Fibroblast of skin of right biceps (primary cell): Measurements from ENCODE around the gene KCNK16.

ENCODE experiments used
- DNase-seq: peaks from one replicate; pipeline ENCODE4 v3.0.0-alpha.2; 2013

Gene KCNK16

DNA sequence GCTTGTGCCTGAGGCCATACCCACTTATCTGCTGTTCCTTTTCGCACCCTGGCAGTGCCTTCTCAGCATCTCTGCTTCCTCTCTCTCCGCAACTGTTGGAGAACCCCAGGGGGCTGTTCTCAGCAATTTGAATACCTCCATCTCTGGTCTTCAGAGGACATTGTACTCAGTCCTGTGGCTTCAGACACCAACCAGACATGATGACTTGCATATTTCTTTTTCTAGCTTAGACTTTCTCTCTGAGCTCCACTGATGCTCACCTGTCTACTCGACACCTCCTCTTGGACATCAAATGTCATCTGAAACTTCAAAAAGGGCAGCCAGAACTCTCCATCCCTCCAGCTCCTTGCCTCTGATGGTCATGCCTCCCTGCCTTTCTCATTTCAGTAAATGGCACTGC is 18.9 kb upstream of the KCNK16 start:
- no peak for DNase-seq

DNA sequence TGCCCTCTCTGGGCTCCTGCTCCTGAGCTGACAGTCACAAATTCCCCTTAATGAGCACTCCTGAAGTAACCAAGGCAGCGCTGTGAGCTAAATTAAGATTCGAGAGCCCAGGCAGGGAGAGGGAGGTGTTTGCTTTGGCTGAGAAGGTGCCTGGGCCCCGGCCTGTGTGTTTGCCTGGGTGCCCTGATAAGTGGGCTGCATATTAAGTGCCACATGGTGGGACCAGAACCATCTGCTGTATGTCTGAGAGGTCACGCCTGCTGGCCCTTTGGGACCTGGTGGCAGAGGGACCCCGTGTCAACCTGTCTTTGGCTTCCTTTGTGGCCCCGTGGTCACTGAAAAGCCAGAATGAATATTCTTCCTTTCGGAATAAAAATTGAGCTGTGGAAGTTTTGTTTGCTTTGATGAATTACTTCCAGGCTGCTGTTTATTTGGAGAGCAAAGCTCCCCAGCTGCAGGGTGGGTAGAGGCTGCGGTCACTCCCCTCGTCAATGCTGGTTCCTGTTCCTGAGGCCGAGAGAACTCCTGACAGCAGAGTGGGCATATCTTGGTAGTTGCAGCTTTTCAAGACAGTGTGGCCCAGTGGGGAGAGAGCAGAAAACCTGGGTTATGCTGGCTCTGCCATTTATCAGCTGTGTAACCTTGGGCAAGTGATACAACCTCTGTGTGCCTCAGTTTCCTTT is 17.5 kb upstream of the KCNK16 start:
- DNase-seq = no peak

DNA sequence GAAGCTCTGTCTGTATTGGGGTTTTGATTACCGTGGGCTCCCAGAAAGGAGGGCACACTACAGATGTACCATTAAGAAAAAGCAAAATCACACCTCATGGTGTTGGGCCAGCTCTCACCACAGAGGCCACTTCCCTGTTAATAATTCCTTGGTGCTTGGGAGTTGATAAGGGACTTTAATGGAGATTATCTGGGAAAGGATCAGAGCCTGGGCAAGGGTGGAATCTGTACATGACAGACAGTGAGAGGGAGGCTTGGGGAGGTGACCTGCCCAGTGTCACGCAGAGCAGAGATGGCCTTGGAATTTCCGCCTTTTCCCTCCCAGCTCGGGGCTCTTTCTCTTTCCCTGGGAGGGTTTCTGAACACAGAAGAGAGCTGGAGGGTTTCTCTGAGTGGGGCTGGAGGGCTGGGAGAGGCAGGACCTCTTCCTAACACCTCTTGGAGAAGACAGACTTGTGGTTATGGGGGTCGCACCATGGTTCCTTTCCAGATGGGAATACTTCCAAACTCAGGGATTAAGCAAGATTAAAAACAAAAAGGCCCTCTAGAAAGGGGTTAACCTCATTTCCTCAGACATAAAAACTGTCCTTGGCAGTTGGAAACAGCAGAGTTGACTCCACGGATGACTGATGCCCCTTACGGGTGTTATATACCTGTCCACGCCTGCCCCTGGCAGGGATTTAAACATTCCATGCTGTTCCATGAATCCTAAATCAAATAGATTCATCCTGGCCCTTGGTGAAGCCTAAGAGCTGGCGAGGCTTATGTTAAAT is 16.8 kb upstream of the KCNK16 start:
- no peak for DNase-seq

DNA sequence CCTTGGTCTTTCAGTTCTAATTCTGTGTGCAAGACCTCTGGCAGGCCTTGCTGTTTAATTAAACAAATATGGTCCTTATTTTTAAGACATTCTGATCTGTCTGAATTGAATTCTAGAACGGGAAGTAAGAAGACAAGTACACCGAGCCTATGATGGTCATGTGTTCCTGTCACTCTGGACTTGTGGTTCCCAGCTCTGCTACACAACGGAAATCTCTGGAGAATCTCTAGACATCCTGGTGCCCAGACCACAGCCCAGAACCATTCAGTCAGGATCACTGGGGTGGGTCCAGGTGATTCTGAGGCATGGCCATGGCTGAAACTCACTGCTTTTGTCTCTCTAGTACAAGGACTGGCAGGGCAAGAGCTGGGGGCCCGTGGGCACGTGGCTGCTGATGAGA is 15.9 kb upstream of the KCNK16 start:
- DNase-seq = no peak

DNA sequence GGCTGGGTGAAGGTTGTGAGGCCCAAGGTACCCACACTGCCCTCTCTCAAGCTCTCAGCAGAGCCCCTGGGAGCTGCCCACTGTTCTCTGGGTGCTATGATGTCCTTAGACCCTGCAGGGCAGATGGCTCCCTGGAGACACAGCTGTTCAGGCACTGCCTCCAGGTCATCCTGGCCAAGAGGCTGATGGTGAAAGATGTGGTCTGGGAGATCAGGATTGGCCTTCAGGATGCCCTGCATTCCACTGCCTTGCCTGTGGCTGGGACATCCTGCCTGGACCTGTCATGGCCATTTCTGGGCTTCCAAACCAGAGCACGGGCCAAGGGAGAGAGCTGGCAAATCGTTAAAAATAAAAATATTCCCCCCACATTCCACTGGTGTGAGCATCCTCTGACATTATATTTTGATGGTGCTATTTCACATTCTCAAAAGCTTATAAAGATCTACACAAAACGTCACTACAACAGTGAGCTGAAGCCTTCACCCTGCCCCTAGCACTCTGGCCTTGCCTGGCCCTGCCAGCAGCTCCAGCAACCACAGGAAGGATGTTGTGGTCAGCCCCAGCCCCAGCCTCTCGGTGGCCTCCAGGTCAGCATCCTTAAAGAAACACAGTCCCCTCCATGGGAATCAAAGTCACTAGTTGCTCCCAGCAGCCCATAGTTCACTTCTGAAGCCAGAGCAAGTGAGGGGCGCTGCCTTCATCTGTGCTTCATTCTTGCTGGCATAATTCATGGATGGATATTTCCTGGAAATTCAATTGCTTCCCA is 13.5 kb upstream of the KCNK16 start:
- DNase-seq = peak; percentile 4

DNA sequence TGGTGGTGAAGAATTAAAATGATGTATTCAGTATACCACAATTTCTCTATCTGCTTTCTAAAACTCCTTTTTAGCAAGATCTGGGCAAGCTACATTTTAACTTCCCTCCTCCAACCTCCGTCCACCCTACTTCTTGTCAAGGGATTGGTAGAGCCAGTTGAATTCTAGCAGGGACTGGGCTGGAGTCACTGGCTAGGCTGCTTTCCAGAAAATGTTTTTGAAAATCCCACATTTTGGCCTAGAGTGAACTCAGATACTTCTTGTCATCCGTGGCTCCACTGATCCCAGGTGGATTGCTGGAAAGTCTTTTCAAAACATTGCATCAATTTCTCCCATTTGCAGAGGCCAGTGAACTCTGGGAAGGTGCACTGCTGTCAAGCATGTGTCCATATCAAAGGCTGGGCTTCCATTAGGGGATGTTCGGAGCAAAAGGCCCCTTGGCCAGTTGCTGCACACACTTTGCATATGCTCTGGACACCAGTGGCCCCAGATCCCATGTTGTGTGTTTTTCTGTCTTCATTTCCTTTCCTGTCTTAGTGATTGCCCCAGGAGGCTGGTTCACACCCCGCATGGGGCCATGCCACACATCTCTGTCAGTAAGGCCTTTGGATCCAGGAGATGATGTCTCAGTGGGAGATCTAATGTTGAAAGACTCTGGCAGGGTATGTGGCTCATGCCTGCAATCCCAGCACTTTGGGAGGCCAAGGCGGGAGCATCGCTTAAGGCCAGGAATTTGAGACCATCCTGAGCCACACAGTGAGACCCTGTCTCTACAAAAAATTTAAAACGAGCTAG is 11.3 kb upstream of the KCNK16 start:
- DNase-seq = no peak

DNA sequence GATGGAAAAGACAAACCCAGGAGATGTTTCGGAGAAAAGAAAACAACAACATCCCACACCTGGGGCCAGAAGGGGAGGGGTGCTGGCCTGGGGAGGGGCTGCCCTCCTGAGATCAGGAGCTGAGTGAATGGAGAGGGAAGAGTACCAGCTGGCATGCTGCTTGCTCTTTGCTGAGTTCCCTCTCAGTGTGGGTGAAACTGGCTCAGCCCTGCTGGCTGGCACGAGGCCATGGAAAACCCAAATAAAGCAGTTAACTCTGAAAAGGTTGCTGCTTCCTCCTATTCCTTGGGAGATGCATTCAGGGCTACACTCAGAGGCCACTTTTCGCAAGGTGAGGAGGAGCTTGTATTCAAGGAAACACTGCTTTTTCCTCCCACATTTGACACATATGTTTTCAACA is 8.0 kb upstream of the KCNK16 start:
- no peak for DNase-seq

DNA sequence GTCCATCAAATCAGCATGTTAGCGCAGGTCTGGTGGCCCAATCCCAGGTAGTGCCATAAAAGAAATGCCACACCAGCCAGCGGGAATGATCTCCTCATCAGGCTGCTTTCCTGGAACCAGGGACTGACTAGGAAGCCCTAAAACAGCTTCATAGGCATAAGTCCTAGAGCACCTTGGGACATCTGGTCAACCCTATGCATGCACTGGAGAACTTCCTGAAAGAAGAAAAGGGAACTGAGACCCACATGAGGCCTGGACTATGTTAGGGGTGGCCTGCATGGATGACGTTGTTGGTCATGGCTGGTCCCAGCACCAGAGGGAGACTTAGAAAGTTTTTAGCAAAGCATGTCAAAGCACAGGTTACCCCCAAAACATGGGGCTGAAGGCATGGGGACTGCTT is 7.6 kb upstream of the KCNK16 start:
- DNase-seq = no peak

DNA sequence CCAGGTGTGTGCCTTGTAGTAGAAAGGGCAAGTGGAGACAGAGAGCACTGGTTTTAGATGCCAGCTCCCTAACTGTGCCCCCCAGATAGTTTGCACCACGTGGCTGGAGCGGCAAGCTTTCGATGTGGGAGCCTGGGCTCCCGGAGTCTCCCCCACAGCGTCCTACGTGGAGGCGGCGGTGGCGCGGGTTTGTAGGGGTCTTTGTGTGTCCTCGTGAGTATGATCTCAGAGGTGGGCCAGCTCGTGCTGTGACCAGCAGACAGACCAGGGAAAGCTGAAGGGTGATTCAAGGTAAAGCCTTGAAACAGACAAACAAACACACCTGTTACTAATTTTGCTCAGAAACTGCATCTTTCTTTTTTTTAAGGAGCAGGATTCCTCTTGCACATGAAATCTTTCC is 5.6 kb upstream of the KCNK16 start:
- DNase-seq = no peak

DNA sequence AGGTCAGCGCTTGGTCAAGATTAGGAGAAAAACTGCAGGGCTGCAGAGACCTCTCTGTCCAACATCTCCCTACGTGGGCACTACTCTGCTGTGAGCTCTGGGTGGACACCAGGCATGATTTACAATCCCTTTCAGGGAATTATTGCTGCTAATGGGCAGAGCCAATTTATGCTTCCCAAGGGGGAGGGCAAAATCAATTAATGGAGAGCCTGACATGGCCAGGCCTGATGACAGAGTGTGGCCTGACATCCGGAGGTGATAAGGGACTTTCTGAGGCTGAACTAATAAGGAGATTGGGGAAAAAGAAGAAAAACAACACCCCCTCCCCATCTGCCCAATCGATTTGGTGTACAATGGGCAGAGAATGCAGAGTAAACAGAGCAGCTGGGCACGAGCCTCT is 5.0 kb upstream of the KCNK16 start:
- DNase-seq = no peak

DNA sequence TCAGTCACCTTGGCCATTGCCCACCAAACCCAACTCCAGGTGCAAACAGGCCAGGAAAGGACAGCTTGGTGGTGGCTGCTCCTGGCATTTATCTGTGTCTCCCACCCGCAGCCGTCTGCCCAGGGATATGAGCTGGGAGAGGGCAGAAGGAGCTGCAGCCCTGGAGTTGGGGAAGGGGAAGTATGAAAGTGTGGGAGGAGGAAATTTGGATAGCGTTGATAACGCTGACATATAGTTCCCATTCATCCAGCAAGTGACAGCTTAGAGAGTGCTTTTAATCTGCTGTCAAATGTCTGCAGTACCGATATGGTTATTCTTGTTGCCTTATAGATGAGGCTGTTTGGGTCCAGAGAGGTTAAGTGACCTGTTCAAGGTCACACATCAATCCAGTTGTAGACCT is 741 bp downstream of the KCNK16 start:
- no peak for DNase-seq

DNA sequence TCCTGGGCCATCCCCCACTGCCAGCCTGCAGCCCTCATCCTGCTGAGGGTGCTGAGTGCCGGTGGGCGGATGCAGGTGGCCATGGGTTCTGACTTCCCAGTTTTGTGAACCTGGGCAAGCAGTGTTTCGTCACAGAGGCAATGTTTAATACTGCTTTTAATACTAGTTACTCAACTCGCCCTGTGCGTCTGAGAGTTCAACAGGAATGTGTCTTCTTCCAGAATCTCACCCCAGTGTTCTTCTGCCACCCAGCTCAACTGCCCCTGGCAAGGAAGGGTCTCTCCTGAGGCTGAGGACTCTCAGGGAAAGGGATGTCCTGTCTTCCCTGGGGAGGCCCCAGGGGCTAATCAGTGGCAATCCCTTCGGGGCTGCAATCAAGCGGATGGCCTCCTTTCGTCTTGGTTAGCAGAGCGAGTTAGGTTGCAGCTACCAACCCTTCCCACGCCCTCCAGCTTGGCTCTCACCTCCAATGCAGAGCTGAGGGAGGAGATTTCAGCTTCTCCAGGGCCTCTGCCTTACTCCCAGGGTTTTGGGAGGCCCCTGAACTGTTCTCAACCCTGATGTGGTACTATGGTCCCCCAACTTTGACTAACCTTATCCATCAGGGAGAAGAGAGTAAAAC is 2.0 kb downstream of the KCNK16 start:
- no peak for DNase-seq

DNA sequence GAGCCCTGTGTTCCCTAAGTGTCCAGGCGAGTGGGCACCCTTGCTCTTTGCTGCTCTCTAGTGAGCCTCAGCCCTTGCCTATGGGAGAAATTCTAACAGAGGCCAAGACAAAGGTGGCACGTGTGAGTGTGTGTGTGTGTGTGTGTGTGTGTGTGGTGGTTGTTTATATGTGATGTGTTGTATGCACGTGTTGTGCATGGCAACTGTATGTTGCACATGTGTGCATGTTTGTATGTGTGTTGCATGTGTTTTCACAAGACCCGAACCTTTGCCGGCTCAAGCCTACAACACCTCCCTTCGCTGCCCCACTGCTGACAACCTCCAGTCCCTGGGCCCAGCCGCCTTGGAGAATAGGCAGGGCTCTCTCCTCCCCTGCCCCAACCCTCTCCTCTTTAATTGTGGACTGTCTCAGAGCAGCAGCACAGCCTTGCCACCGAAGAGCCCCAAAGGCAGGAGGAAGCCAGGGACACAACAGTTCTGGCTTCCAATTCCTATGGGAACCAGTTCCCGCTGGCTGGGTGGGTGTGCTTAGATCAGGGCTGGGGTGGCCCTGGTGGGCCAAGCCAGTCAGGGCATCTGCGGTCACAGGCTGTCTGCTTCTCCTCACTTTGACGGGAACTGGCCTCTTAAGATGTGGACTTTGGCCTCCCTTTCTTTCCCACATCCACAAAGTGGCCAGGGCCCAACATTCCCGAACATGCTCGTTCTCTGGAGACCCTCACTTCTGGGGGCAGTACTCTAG is 2.7 kb downstream of the KCNK16 start:
- no peak for DNase-seq

DNA sequence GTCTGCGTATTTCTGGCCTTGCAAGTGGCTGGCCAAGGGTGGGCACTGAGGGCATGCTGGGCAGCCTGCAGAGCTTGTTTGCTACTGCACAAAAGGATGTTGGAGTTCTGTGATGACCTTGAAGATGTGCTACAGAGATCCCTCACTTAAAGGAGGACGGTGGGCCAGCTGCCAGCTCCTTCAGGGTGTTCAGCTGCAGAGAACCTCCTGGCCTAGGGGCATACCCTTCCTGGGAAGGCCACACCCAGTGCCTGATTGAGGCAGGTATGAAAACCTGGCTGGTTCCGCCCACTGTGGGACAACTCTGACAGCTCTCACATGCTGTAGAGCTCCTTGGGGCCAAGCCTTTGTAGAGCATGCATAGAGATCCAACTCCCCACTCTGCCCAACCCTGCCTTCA is 5.2 kb downstream of the KCNK16 start:
- no peak for DNase-seq

DNA sequence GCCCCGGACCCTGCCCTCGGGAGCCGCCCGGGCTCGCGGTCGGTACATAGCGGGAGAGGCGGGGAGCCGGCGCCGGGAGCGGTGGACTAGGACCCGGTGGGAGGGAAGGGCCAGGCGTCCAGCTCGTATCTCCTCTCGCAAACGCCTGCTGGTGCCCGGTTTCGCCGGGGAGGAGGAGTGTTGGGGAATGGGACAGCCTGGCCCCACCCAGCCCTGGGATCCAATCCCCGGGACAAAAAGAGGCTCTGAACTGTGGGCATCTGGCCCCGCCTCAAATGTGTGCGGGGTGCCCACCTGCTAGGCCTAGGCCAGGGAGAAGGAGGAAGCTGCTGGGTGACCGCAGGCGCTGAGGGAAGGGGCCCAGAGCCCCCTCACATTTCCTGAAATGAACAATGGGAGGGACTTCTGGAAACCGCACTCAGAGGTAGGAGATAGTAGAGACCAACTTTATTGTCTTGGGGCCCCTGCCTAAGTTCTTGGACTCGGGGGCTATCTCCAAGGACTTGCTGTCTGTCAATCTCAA is 8.2 kb downstream of the KCNK16 start, which contains the start of gene KCNK17:
Gene KCNK17 (minus strand): TSS at position 147 of the 523 bp plus-strand sequence. CDS start 99 bp downstream, at position 48.
- DNase-seq = no peak

DNA sequence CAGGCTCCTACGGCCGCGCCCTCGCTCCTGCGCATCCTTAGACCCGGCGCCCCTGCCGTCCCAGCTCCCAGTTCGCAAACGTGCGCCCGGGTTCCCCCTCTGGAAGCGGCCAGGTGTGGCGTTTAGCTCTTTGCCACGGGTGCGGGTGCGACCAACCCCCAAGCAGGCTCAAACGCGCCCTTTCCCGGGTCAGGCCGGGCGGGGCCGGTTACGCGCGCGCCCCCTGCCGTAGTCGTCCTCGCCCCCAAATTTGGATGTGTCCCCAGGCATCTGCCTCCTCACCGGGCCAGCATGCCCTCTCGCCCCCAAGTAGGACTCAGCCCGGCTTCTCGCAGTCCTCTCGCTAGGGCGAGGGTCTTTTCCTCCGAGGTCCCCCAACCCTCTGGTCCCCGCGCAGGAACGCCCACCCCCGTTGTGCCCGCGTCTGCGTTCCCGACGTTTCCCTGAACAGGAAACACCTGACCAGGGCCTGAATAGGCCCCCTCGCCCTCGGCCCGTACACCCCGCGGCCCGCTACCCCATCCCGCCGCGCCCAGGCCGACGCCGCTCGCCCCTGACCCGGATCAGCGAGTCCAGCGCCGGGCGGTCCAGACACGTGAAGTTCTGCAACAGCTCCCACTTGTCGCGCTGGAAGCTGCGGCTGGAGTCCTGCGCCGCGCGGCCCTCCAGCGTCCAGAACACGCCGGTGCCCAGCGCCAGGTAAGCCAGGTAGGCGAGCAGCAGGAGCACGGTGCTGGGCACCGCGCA is 8.8 kb downstream of the KCNK16 start:
- DNase-seq = no peak

DNA sequence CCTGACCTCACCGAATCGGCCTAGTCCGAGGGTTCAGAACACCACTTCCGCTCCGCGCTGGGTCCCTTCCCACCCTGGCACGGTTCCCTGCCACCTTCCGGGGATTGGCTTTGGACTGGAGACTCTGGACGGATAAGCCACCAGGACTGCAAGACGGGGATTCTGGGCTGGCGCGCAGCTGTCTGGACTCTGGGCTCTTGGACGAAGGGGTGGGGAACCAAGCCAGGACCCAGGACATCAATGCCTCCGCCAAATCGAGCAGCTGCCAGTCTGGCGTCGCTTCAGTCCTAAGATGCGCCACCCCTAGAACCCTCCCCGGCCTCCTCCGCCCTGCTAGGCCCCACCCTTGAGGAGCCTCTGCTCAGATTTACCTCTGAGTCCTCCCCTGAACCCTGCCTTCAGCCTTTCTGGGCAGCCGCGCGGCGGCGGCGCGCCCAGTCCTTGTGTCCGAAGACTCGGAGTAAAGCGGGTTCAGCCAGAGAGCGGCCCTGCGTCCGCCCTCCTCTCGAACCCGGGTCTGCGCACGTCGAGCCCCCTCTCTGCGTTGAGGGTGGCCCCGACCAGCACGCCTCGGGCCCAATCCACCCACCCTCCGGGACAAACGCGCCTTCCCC is 9.5 kb downstream of the KCNK16 start:
- no peak for DNase-seq

DNA sequence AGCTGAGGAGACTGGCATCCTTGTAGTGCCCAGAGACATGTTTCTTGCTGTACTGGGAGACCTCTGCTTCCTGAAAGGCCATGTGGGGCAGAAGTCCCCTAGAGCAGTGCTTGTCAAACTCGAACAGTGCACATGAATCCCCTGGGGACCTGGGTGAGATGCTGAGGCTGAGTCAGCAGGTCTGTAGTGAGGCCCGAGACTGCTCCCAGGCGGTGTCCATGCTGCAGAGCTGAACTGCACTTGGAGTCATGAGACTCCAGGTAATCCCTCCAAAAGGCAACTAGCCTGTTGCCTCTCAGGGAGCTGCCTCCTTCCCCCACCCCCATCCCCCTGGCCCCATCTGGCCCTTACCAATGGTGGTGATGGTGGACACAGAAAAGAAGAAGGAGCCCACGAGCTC is 12.0 kb downstream of the KCNK16 start:
- no peak for DNase-seq

DNA sequence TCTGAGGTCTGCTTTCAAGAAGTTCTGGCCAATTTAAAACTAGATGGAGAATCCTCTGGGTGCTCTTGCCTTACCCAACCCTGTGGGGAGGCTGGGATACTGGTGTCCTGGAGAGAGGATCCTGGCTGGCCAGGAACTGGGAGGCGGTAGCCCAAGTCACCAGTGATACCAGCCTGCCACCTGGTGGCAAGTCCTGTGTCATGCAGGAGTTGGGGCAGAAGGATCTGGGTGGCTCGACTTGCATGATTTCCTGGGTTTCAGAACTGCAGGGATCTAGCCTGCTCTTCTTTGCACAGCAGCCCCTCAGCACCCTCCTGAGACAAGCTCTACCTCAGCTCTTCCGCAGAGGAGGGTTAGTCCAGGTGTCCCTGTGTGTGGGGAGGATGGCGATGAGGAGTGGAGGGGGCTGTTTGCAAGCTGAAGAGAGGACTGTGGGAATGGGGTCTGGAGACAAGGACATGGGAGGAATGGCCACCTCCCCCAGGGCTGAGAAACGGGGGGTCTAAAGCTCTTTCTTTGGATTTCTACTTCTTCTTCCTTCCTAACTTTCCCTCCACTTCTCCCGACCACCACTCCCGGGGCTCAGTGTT is 12.5 kb downstream of the KCNK16 start:
- DNase-seq = peak; percentile 49

DNA sequence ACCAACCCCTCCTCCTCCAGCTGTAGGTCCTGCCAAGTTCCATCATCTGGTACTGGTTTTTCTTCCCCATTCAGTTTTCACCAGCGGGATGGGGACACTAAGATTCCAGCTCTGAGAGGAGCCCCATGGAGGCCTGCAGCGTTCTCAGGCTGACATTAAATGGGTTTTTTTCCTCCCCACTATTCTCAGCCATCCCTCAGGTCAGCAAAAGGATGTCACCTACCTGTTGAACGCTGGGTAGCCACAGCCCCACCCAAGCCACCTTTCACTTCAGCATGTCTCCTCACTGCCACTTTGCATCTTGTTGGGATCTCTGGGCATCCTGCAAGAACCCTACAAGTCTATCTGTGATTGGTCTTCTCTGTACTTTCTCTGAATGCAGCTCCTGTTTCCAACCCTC is 15.0 kb downstream of the KCNK16 start:
- DNase-seq = no peak
